Liver (tissue), 9 donors: ENCODE data around the gene CDH13. TPM values are rescaled to one million over a fixed set of nuclear protein-coding genes. Genes with fewer than 3 reads are reported as not detected.

Source experiments
- DNase-seq: peaks from one replicate; pipeline ENCODE4 v3.0.0-alpha.2; 2017; ENCODE audit warnings: low spot score
- H3K27ac ChIP-seq, 2 donors: one replicate each; pipeline ENCODE4 v1.7.0; 2013; ENCODE audit warnings: inconsistent platforms in 2 of 2, low read length in 2 of 2, control low read depth in 1 of 2, low read depth in 1 of 2, mild to moderate bottlenecking in 1 of 2
- H3K27me3 ChIP-seq, 4 donors: one replicate each; pipeline versions ENCODE4 v1.6.1 to v1.7.0; 2013; ENCODE audit warnings: low read length in 3 of 4, inconsistent platforms in 1 of 4, mild to moderate bottlenecking in 1 of 4, moderate library complexity in 1 of 4; ENCODE audit not compliant: control insufficient read depth in 4 of 4, insufficient read depth in 4 of 4
- H3K36me3 ChIP-seq, 4 donors: one replicate each; pipeline versions ENCODE4 v1.6.1 to v1.7.0; 2013; ENCODE audit warnings: low read length in 3 of 4, mild to moderate bottlenecking in 3 of 4, low read depth in 1 of 4, moderate library complexity in 1 of 4; ENCODE audit not compliant: control insufficient read depth in 4 of 4, insufficient read depth in 3 of 4
- H3K4me1 ChIP-seq, 4 donors: one replicate each; pipeline versions ENCODE4 v1.6.1 to v1.7.0; 2013; ENCODE audit warnings: low read length in 3 of 4, mild to moderate bottlenecking in 3 of 4, moderate library complexity in 1 of 4; ENCODE audit not compliant: control insufficient read depth in 4 of 4, insufficient read depth in 4 of 4
- H3K4me3 ChIP-seq, 3 donors: one replicate each; pipeline versions ENCODE4 v1.6.1 to v1.7.0; 2013; ENCODE audit warnings: low read length in 3 of 3, control low read depth in 1 of 3, low read depth in 1 of 3, mild to moderate bottlenecking in 1 of 3
- H3K9ac ChIP-seq, 2 donors: one replicate each; pipeline ENCODE4 v1.7.0; 2013; ENCODE audit warnings: low read length in 2 of 2, mild to moderate bottlenecking in 2 of 2, moderate library complexity in 2 of 2, control low read depth in 1 of 2, low read depth in 1 of 2
- H3K9me3 ChIP-seq, 4 donors: one replicate each; pipeline versions ENCODE4 v1.6.1 to v1.7.0; 2013; ENCODE audit warnings: low read length in 3 of 4; ENCODE audit not compliant: control insufficient read depth in 4 of 4
- ATF3 ChIP-seq: IDR thresholded peaks from 2 replicates; pipeline ENCODE4 v1.6.1; 2016; ENCODE audit warnings: antibody characterized with exemption
- CTCF ChIP-seq: fragments of 150-350 bp; IDR thresholded peaks from 2 replicates; pipeline ENCODE4 v1.5.1; 2017; ENCODE audit warnings: improper control_type of control experiment, low read depth, low read length; ENCODE audit not compliant: missing input control
- FOXA2 ChIP-seq: IDR thresholded peaks from 2 replicates; pipeline ENCODE4 v1.6.1; 2016; ENCODE audit warnings: antibody characterized with exemption
- GABPA ChIP-seq, 2 donors: IDR thresholded peaks in 1 of 2; conservative IDR thresholded peaks in 1 of 2; 2 replicates each; pipeline ENCODE4 v1.6.1; 2016; ENCODE audit warnings: antibody characterized with exemption in 2 of 2, mild to moderate bottlenecking in 1 of 2, moderate library complexity in 1 of 2
- HNF4A ChIP-seq, 2 donors: conservative IDR thresholded peaks; 2 replicates each; pipeline ENCODE4 v1.6.1; 2016; ENCODE audit warnings: antibody characterized with exemption in 2 of 2, mild to moderate bottlenecking in 2 of 2
- HNF4G ChIP-seq: IDR thresholded peaks from 2 replicates; pipeline ENCODE4 v1.6.1; 2016; ENCODE audit warnings: antibody characterized with exemption
- JUND ChIP-seq, 2 donors: IDR thresholded peaks; 2 replicates each; pipeline ENCODE4 v1.6.1; 2016; ENCODE audit warnings: antibody characterized with exemption in 2 of 2
- MAX ChIP-seq: IDR thresholded peaks from 2 replicates; pipeline ENCODE4 v1.6.1; 2016; ENCODE audit warnings: antibody characterized with exemption
- NR2F2 ChIP-seq: IDR thresholded peaks from 2 replicates; pipeline ENCODE4 v1.6.1; 2016; ENCODE audit warnings: antibody characterized with exemption
- RAD21 ChIP-seq, 2 donors: IDR thresholded peaks; 2 replicates each; pipeline ENCODE4 v1.6.1; 2016; ENCODE audit warnings: antibody characterized with exemption in 2 of 2, mild to moderate bottlenecking in 2 of 2
- RXRA ChIP-seq, 2 donors: IDR thresholded peaks; 2 replicates each; pipeline ENCODE4 v1.6.1; 2017 to 2018; ENCODE audit warnings: antibody characterized with exemption in 2 of 2, mild to moderate bottlenecking in 1 of 2
- SP1 ChIP-seq: IDR thresholded peaks from 2 replicates; pipeline ENCODE4 v1.6.1; 2018; ENCODE audit warnings: antibody characterized with exemption, mild to moderate bottlenecking
- TAF1 ChIP-seq: conservative IDR thresholded peaks from 2 replicates; pipeline ENCODE4 v1.6.1; 2016; ENCODE audit warnings: antibody characterized with exemption, mild to moderate bottlenecking
- YY1 ChIP-seq: IDR thresholded peaks from 2 replicates; pipeline ENCODE4 v1.6.1; 2016; ENCODE audit warnings: antibody characterized with exemption, mild to moderate bottlenecking
- ZBTB33 ChIP-seq: IDR thresholded peaks from 2 replicates; pipeline ENCODE4 v1.6.1; 2016; ENCODE audit warnings: antibody characterized with exemption
- WGBS: extraction: QIAGEN DNeasy Blood & Tissue Kit; methylation state at CpG from one replicate; pipeline ENCODE4 v1.1.7; 2013; 5-methylcytosine and 5-hydroxymethylcytosine counted together
- polyA plus RNA-seq, 2 donors: library from polyadenylated mRNA; stranded (reverse) in 1 of 2; unstranded in 1 of 2; fragments of 200-250 nt in 1 of 2; fragments of >200 nt in 1 of 2; fragmentation: Nextera tagmentation in 1 of 2; extraction: Ambion mirVana in 1 of 2; gene quantifications; one replicate each; pipeline versions ENCODE4 v1.2.1 to v1.2.3, GENCODE V29; 2013 to 2015
- total RNA-seq, 2 donors: library from RNA; depleted of rRNA; stranded (reverse); fragments of >200 nt; gene quantifications; one replicate each; pipeline ENCODE4 v1.2.3, GENCODE V29; 2014
- donor health status: healthy.
- donor health status: healthy.
- donor health status: healthy.
- donor health status: healthy.
- donor health status: healthy.

Gene CDH13
- total and polyA plus RNA-seq, 4 donors, result 0.21 to 1.5 (median 0.58) TPM

GRCh38 chr16:82943371-82943770 is 316.6 kb downstream of the CDH13 start (continued):
- TF ChIP-seq MAX (no peak), TAF1 (no peak), ATF3 (no peak)

GRCh38 chr16:82945420-82946101 is 318.8 kb downstream of the CDH13 start:
- no peak for DNase-seq

GRCh38 chr16:82947698-82948097 is 320.9 kb downstream of the CDH13 start:
- no peak overlapping the region for H3K4me3 ChIP-seq
- H3K9ac ChIP-seq, result no peak overlapping the region
- H3K36me3 ChIP-seq, result no peaks in the 10 kb centered on the region
- no peaks in the 10 kb centered on the region for H3K4me1 ChIP-seq
- peaks cover 0 to 8% (median 0%) of the 10 kb centered on the region in 4 donors for H3K27me3 ChIP-seq
- H3K9me3 ChIP-seq, result no peaks in the 10 kb centered on the region
- TF ChIP-seq CTCF (no peak), YY1 (no peak), RAD21 (IDR thresholded peaks at IDR 0.05) (no peak), FOXA2 (no peak), SP1 (no peak), ZBTB33 (no peak), HNF4A (conservative IDR thresholded peaks at IDR 0.05) (no peak), HNF4G (no peak), MAX (no peak), ATF3 (no peak), JUND (IDR thresholded peaks at IDR 0.05) (no peak)
- DNase-seq, result no peak
- no peak overlapping the region for H3K27ac ChIP-seq

More at GRCh38 chr16:82945420-82946101, 318.8 kb downstream of the CDH13 start:
- H3K4me3 ChIP-seq, result no peak overlapping the region
- H3K9ac ChIP-seq, result no peak overlapping the region
- TF ChIP-seq SP1 (no peak), NR2F2 (peak; percentile 13), MAX (peak; percentile 53), HNF4G (no peak), GABPA (IDR thresholded peaks at IDR 0.05 in 1 of 2, conservative IDR thresholded peaks at IDR 0.05 in 1 of 2) (no peak), RXRA (IDR thresholded peaks at IDR 0.05) (no peak), ATF3 (no peak), RAD21 (IDR thresholded peaks at IDR 0.05) (peak in 1 of 2 donors; percentile 17)
- no peaks in the 10 kb centered on the region for H3K27me3 ChIP-seq
- H3K9me3 ChIP-seq, result no peaks in the 10 kb centered on the region
- no peaks in the 10 kb centered on the region for H3K4me1 ChIP-seq
- no peaks in the 10 kb centered on the region for H3K36me3 ChIP-seq
- WGBS, result 71% methylated on average over 12 of the region's 12 CpGs
- H3K27ac ChIP-seq, result no peak overlapping the region
